Measurements from ENCODE around the gene AGRP.

AGRP gene

GRCh38 chr16:67463059-67463458, 20.3 kb downstream of the AGRP start:
- DNase-seq: no peak

GRCh38 chr16:67462279-67462655, 21.1 kb downstream of the AGRP start:
- no peak for DNase-seq

DNA sequence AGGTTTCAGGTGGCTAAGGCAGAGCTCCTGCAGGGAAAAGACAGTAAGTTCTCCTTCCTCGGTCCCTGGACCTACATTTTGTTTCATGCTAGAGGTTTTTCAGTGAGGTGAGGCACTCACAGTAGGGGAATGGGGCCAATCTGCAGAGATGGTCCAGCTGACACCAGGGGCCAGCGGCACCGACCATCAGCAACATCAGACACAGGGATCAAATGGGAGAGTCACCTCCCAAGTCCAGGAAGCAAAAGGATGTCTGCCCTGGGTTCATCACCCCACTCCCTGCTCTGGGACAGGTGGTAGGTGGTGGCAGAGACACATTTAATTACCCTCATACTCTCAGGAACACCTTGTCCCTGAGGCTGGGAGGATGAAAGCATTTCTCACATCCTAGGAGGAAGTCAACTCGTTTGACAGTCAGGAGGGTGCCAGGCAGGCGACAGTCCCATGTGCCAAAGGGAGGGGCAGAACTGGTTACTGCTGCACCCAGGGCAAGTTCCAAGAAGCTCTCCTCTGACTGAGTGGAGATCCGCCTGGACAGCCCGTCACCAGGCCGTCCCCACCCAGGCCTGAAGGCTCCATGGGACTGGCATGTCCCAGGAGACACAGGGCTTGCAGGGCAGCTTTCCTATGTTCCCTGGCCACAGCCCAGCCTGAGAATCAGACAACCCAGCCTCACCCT, 21.6 kb downstream of the AGRP start:
- no peak for DNase-seq

DNA sequence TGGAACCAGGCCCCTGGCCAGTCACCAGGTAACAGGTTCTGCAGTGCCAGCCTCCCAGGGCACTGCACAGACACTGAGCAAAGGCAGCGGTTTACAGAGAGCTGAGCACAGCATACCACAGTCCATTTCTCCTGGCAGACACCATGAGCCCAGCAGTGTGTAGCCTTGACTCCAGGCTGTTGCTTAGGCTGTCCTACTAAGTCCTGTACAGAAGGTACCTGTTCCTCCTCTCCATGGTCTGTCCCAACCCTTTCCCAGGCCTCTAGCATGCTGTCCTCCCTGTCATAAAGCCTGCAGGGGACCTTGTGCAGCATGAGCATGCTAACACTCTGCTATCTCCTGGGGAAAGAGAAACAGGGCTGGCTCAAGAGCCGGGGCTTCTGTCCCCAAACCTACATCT, 22.4 kb downstream of the AGRP start:
- DNase-seq: no peak

- DNase-seq: no peak
Observed at GRCh38 chr16:67460168-67460567, 23.2 kb downstream of the AGRP start.

GRCh38 chr16:67459861-67460150, 23.5 kb downstream of the AGRP start:
- DNase-seq: no peak

DNA sequence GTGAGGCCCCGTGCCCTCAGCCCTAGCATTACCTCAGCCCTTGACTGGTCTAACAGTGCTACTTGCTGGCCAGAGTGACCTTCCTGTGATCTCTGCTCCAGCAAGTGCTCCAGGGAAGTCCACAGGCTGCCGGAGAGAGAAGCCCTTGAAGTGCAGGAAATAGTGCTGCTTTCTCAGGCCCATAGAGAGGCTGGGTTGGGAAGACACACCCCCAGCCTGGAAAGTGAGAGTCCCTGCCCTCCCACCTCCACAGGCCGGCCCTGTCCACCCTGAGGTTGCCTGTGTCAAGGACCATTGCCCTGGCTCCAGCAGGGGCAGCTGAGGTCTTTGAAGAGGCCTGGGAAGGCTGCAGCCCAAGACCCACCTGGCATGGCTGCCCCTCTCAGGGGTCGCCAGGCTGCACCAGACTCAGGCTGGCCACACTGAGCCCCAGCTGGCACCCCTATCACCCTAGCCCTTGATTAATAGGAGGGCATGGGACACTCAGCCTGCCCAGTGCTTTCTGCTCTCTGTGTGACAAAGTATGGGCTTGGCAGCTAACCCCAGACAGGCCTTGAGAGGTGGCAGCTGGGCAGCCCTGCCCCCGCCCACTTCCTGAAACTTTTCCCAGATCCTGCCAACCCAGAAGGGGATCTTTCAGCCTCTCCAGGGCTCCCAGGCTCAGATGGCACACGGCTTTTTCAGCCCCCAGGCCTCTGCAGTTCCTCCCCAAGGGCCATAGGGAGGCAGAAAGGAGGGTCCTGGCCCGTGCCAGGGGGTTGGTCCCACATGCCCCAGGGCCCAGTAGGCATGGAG, 24.1 kb downstream of the AGRP start:
- no peak for DNase-seq

- peak; percentile 51 for DNase-seq
Observed at GRCh38 chr16:67458121-67458641, 25.2 kb downstream of the AGRP start.

GRCh38 chr16:67457611-67458010, 25.7 kb downstream of the AGRP start:
- no peak for DNase-seq

DNA sequence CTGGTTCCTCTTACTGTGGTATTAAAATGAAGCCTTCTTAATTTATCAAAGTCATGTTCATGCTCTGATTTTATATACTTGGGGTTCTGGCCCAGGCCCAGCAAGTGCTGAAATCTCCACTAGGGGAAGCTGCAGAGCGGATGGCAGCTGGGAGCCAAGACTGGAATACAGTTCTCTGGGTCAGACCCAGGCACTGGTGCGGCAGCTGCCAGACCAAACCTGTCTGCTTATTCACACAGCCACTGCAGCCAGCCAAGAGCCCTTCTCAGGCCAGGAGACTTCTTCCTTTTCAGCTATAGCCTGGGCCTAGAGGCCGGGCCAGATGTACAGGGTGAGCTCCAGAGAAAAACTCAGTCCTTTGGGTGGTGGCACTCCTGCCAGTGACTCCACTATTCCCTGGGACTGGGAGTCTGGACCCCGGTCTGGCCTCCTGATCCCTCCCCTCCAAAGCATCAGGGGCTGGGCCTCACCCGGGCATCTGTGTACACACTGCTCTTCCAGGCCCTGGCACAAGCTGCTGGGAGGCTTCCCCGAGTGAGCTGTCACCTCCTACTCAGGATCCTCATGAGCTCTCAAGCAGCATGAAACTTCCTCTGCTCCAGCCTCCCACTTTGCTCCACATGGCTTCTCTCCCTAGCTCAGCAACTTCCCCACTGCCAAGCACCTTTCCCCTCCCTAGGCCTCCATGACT, 26.8 kb downstream of the AGRP start:
- peak; percentile 26 for DNase-seq

- no peak for DNase-seq
Observed at GRCh38 chr16:67454852-67455251, 28.5 kb downstream of the AGRP start.

DNA sequence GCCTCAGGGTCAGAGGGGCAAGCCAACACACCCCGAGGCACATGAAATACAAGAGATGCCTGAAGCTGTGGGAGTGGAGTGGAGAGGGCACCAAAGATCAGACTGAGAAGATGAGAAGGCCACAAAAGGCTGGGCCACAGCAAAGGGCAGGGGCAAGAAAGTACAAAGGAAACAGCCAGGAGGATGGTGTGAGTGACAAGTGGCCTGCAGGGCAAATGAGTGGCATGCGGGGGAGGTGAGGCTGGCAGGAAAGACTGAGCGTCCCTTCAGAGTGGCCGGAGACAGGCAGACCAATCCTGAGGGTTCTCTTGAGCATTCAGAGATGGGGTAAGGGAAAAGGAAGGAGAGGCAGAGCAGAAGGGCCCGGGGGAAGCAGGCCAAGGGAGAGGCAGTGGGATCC, 29.2 kb downstream of the AGRP start:
- DNase-seq: no peak

- no peak for DNase-seq
Observed at GRCh38 chr16:67451704-67452435, 31.5 kb downstream of the AGRP start.

DNA sequence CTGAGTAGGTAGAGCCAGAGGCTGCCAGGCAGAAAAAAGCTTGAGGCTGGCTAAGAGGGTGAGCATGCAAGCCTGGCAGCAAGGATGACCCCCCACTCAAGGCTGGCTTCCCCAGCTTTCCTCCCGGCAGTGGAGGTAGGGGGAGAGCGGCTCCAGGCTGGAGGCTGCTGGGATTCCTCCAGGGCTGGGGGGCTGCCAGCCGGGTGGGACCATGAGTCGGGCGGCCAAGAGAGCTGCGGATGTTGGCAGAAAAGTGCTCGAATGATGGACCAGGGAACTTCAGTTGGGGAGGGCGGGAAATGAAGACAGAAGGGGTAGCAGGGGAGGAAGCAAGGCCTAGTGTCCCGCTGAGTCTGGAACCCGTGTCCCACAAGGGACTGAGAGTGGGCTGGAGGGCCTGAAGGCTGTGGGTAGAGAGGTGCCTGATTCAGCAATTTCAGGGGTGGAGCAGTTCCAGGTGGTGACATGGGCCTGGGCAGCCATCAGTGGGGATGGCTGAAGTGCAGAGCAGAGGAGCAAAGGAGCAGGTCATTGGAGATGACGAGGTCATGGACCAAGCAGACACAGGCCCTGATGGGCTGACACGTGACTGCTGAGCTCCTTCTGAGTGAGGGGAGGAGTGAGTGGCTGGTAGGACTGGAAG, 32.2 kb downstream of the AGRP start:
- DNase-seq: no peak

GRCh38 chr16:67449739-67450138, 33.6 kb downstream of the AGRP start:
- no peak for DNase-seq

DNA sequence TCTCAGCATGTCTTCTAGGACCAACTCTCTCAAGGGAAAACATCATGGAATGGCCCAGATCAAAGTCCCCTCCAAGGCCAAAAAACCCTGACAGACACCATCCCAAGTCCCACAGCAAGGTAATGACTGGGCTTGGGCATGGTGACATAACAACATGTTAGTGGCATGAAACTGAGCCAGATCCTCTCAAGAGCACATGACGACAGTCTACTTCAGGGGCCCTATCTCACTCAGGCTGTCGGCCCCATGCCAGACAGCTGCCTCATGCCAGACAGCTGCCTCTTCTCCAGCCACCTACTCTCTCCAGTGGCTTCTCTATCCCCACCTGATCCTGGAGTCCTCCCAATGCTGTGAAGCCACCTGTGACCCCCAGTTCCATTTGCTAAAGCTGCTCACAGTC, 34.0 kb downstream of the AGRP start:
- no peak for DNase-seq

GRCh38 chr16:67448580-67448979, 34.8 kb downstream of the AGRP start:
- no peak for DNase-seq

- DNase-seq: peak; percentile 28
Observed at GRCh38 chr16:67447508-67448076, 35.8 kb downstream of the AGRP start.

- no peak for DNase-seq
Observed at GRCh38 chr16:67446968-67447507, 36.3 kb downstream of the AGRP start.

- DNase-seq: no peak
Observed at GRCh38 chr16:67445913-67446907, 37.1 kb downstream of the AGRP start.

- no peak for DNase-seq
Observed at GRCh38 chr16:67445441-67445912, 37.9 kb downstream of the AGRP start.

All from fibroblast of upper back skin (primary cell).